NCI-H2107 treated with DMSO at 0.1 percent for 48 hours (cell line): ENCODE measurements around the gene DCC.

Experiments used
- DNase-seq: peaks from one replicate; lab custom pipeline; 2025; ENCODE audit not compliant: unreplicated experiment; lab: John Stamatoyannopoulos, UW

Gene DCC

GRCh38 chr18:52999633-53000032 lies 659.6 kb downstream of the DCC start:
- DNase-seq: no peak

- no peak for DNase-seq
Measured at GRCh38 chr18:53004798-53005197, 664.8 kb downstream of the DCC start.

- no peak for DNase-seq
Measured at GRCh38 chr18:53018791-53019190, 678.8 kb downstream of the DCC start.

GRCh38 chr18:53025247-53025646 lies 685.2 kb downstream of the DCC start:
- DNase-seq: no peak

- DNase-seq: no peak
Measured at GRCh38 chr18:53028565-53028964, 688.6 kb downstream of the DCC start.

GRCh38 chr18:53033128-53033527 lies 693.1 kb downstream of the DCC start:
- DNase-seq: no peak

GRCh38 chr18:53038608-53039007 lies 698.6 kb downstream of the DCC start:
- no peak for DNase-seq

GRCh38 chr18:53040286-53040685 lies 700.3 kb downstream of the DCC start:
- DNase-seq: no peak

- DNase-seq: no peak
Measured at GRCh38 chr18:53056064-53056463, 716.1 kb downstream of the DCC start.

- DNase-seq: no peak
Measured at GRCh38 chr18:53070788-53071187, 730.8 kb downstream of the DCC start.

GRCh38 chr18:53080687-53081086 lies 740.7 kb downstream of the DCC start:
- no peak for DNase-seq

GRCh38 chr18:53093636-53094035 lies 753.6 kb downstream of the DCC start:
- DNase-seq: no peak

GRCh38 chr18:53101536-53102105 lies 761.6 kb downstream of the DCC start:
- no peak for DNase-seq

GRCh38 chr18:53114441-53114840 lies 774.4 kb downstream of the DCC start:
- DNase-seq: no peak

- DNase-seq: no peak
Measured at GRCh38 chr18:53115876-53116585, 776.0 kb downstream of the DCC start.

GRCh38 chr18:53117851-53118250 lies 777.9 kb downstream of the DCC start:
- DNase-seq: no peak

GRCh38 chr18:53126210-53126609 lies 786.2 kb downstream of the DCC start:
- DNase-seq: no peak

- DNase-seq: no peak
Measured at GRCh38 chr18:53131001-53131400, 791.0 kb downstream of the DCC start.

- DNase-seq: no peak
Measured at GRCh38 chr18:53134711-53135110, 794.7 kb downstream of the DCC start.

- DNase-seq: peak; percentile 4
Measured at GRCh38 chr18:53135654-53136053, 795.7 kb downstream of the DCC start.

GRCh38 chr18:53139746-53140500 lies 799.9 kb downstream of the DCC start:
- DNase-seq: no peak

- DNase-seq: no peak
Measured at GRCh38 chr18:53142005-53142404, 802.0 kb downstream of the DCC start.
